Measurements from ENCODE around the gene HACE1.

The HACE1 gene

GRCh38 chr6:104736545-104736944 is 123.2 kb downstream of the HACE1 start:
- no peak for DNase-seq

- DNase-seq: no peak
Observed at GRCh38 chr6:104730450-104730849, 129.3 kb downstream of the HACE1 start.

GRCh38 chr6:104729433-104729832 is 130.3 kb downstream of the HACE1 start:
- DNase-seq: no peak

- DNase-seq: no peak
Observed at GRCh38 chr6:104728448-104728847, 131.3 kb downstream of the HACE1 start.

- DNase-seq: no peak
Observed at GRCh38 chr6:104718672-104719071, 141.0 kb downstream of the HACE1 start.

- no peak for DNase-seq
Observed at GRCh38 chr6:104716858-104717257, 142.9 kb downstream of the HACE1 start.

- DNase-seq: no peak
Observed at GRCh38 chr6:104714796-104715195, 144.9 kb downstream of the HACE1 start.

GRCh38 chr6:104713982-104714381 is 145.7 kb downstream of the HACE1 start:
- DNase-seq: no peak

- no peak for DNase-seq
Observed at GRCh38 chr6:104711371-104711770, 148.3 kb downstream of the HACE1 start.

GRCh38 chr6:104710543-104711335 is 149.0 kb downstream of the HACE1 start:
- no peak for DNase-seq

GRCh38 chr6:104705916-104706442 is 153.7 kb downstream of the HACE1 start:
- DNase-seq: no peak

GRCh38 chr6:104705095-104705707 is 154.5 kb downstream of the HACE1 start:
- no peak for DNase-seq

GRCh38 chr6:104704191-104704590 is 155.5 kb downstream of the HACE1 start:
- no peak for DNase-seq

GRCh38 chr6:104702126-104702841 is 157.4 kb downstream of the HACE1 start:
- no peak for DNase-seq

- no peak for DNase-seq
Observed at GRCh38 chr6:104700371-104701185, 159.1 kb downstream of the HACE1 start.

- DNase-seq: no peak
Observed at GRCh38 chr6:104699593-104700329, 160.0 kb downstream of the HACE1 start.

- DNase-seq: no peak
Observed at GRCh38 chr6:104698979-104699378, 160.7 kb downstream of the HACE1 start.

- no peak for DNase-seq
Observed at GRCh38 chr6:104692008-104692407, 167.7 kb downstream of the HACE1 start.

GRCh38 chr6:104689551-104690205 is 170.0 kb downstream of the HACE1 start:
- no peak for DNase-seq

GRCh38 chr6:104688283-104688969 is 171.3 kb downstream of the HACE1 start:
- DNase-seq: no peak
